ENCODE data around the gene UQCRQ.

GRCh38 chr5:132821791-132822190, 44.7 kb upstream of the UQCRQ start:
- TF ChIP-seq CTCF (IDR thresholded peaks at IDR 0.05) (no peak), EP300 (IDR thresholded peaks at IDR 0.05) (no peak), POLR2A (IDR thresholded peaks at IDR 0.05) (no peak)

All from ovary (tissue), 3 donors.